HFFc6 (cell line): ENCODE data around the gene UBALD2. TPM values are rescaled to one million over a fixed set of nuclear protein-coding genes. Genes with fewer than 3 reads are reported as not detected.

Source experiments
- DNase-seq: peaks from one replicate; pipeline ENCODE4 v3.0.0-alpha.2; 2018
- H3K27ac Mint-ChIP-seq: 2 replicates; pipeline ENCODE4 v1.8.0; 2020; ENCODE audit warnings: mild to moderate bottlenecking, mixed read lengths
- H3K27me3 Mint-ChIP-seq: 2 replicates; pipeline ENCODE4 v1.8.0; 2021; ENCODE audit warnings: mild to moderate bottlenecking, moderate library complexity, mixed read lengths; ENCODE audit not compliant: insufficient read depth
- H3K36me3 Mint-ChIP-seq: 2 replicates; pipeline ENCODE4 v1.8.0; 2021; ENCODE audit warnings: low read depth, mixed read lengths
- H3K4me1 Mint-ChIP-seq: 2 replicates; pipeline ENCODE4 v1.8.0; 2020; ENCODE audit warnings: low read depth, mixed read lengths
- H3K4me3 Mint-ChIP-seq: 2 replicates; pipeline ENCODE4 v1.8.0; 2020; ENCODE audit warnings: mild to moderate bottlenecking, moderate library complexity, mixed read lengths
- H3K9me3 Mint-ChIP-seq: 2 replicates; pipeline ENCODE4 v1.8.0; 2020; ENCODE audit warnings: mild to moderate bottlenecking, mixed read lengths
- CTCF ChIP-seq: fragments of 200-600 bp; sonication (generic); IDR thresholded peaks from 2 replicates; pipeline ENCODE4 v1.5.0; 2021; ENCODE audit warnings: antibody characterized with exemption, mild to moderate bottlenecking
- total RNA-seq, 6 experiments: library from RNA; stranded (reverse); fragmentation: NEBNext Ultra II Directional; extraction: Animal tissue kit (Norgen Biotek cat#: 25700); gene quantifications; 2 replicates in 1 of 6; 3 replicates in 5 of 6; pipeline ENCODE4 v1.2.3, GENCODE V29; 2021

The UBALD2 gene
- total RNA-seq, 6 experiments from 2014 or later, result 24.5 to 35.7 (median 30.5) TPM

DNA sequence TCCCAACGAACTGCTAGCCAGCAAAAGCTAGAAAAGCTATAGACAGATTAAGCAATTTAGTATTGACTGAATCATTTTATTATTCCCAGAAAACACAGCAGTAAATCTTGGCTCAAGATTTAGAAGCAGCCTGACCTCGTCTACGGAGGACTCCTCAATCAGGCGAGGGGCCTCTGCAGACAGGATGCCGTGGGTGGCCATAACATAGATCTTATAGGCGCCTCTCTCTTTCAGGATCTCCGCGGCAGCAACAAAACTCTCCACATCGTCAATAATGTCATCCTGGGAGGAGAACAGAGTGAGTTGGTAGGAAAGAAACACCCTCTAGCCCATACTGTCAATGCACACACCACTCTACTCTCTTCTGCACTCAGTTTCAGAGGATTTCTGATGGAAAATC is 47.6 kb downstream of the UBALD2 start:
- Mint-ChIP-seq H3K36me3 (peaks cover 8% of the 10 kb centered on the region; the same call in 1 of the 2 replicates), H3K4me1 (peaks cover 6% of the 10 kb centered on the region; the same call in 1 of the 2 replicates), H3K4me3 (no peak overlapping the region), H3K27me3 (no peaks in the 10 kb centered on the region; the same call in 1 of the 2 replicates), H3K9me3 (no peaks in the 10 kb centered on the region), H3K27ac (no peak overlapping the region)
- no peak for TF ChIP-seq CTCF
- DNase-seq, result no peak

DNA sequence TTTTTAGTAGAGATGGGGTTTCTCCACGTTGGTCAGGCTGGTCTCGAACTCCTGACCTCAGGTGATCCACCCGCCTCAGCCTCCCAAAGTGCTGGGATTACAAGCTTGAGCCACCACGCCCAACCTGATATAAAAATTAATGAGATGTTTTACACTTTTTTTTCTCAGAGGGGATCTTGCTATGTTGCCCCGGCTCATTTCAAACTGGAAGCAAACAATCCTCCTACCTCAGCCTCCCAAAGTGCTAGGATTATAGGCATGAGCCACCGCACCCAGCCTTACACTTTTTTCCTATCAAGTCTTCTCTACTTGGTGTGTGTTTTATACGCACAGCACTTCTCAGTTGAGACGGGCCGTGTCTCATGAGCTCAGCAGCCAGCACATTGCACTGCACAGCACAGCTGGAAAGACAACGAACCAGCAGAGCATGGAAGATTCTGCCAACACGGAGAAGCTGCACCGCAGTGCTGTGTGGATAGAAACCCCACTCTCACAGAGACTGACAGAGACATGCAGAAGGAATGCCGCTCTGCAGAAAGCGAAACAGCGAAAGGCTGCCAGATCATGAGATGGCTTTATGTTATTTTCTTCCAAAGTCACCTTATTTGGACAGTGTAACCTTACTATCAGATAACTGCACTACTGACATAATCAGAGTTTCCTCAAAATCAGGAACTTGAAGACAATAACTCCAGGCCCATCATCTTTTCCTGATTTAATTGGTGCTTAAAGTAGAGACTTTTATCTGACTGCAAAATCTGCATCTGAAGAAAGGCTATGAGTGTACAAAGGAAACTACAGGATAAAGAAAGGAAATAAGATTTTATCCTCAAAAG is 49.5 kb downstream of the UBALD2 start:
- no peak overlapping the region for H3K27ac Mint-ChIP-seq

DNA sequence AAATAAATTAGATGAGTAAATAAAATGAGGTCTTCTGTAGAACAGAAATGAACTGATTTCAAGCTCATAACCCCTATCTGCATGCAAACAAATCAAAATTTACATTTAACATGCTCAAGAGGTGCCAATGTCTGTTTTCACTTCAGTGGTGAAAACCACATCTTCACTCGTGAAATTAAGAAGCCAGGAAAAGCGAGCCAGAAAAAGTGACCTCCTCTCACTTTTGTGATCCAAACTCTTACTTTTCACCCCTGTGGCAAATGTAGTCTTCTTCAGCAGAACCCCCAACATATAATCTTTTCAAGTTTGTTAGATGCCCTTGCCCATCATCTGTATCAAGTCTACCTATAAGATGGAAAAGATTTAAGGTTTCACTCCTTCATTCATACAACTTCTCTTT is 52.4 kb downstream of the UBALD2 start:
- no peaks in the 10 kb centered on the region for H3K9me3 Mint-ChIP-seq
- H3K36me3 Mint-ChIP-seq, result peaks cover 4% of the 10 kb centered on the region; the same call in 1 of the 2 replicates
- no peak for DNase-seq
- no peak overlapping the region for H3K4me3 Mint-ChIP-seq
- peaks cover 2% of the 10 kb centered on the region for H3K27me3 Mint-ChIP-seq
- no peak overlapping the region for H3K27ac Mint-ChIP-seq
- H3K4me1 Mint-ChIP-seq, result peaks cover 6% of the 10 kb centered on the region; the same call in 1 of the 2 replicates
- no peak for TF ChIP-seq CTCF

More for the DNA sequence above, 49.5 kb downstream of the UBALD2 start:
- Mint-ChIP-seq H3K36me3 (peaks cover 4% of the 10 kb centered on the region; the same call in 1 of the 2 replicates), H3K4me3 (no peak overlapping the region), H3K27me3 (no peaks in the 10 kb centered on the region; the same call in 1 of the 2 replicates), H3K4me1 (peaks cover 6% of the 10 kb centered on the region; the same call in 1 of the 2 replicates), H3K9me3 (no peaks in the 10 kb centered on the region)
- DNase-seq, result no peak
- TF ChIP-seq CTCF, result no peak

DNA sequence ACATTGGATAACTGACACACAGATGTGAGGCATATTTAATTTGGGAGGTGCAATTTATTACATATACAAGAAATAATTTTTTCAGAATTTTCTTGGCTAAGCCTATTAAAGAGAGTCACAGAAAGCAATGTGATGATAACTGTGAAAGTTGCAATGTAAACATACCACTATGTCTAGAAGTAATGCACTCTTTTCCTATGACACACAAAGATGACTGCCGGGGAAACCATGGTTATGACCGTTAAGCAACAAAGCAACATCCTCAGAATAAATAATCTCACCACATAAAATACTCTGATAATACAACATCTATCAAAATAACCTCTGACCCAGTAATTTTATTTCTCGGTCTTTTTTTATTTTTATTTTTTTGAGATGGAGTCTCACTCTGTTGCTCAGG is 53.4 kb downstream of the UBALD2 start:
- H3K4me1 Mint-ChIP-seq, result peaks cover 6% of the 10 kb centered on the region; the same call in 1 of the 2 replicates

More for the DNA sequence above, 53.4 kb downstream of the UBALD2 start:
- Mint-ChIP-seq H3K36me3 (peaks cover 9% of the 10 kb centered on the region; the same call in 1 of the 2 replicates), H3K27me3 (peaks cover 2% of the 10 kb centered on the region), H3K27ac (no peak overlapping the region; the same call in 1 of the 2 replicates), H3K9me3 (no peaks in the 10 kb centered on the region), H3K4me3 (no peak overlapping the region)
- DNase-seq, result peak; percentile 27
- TF ChIP-seq CTCF, result no peak

Other genes with a start within 250 kb of the UBALD2 start
- not detected for gene EVPL, start 238.0 kb upstream of the UBALD2 start, total RNA-seq
- gene SRP68, start 192.8 kb upstream of the UBALD2 start, total RNA-seq, result 100 to 1,000 TPM in 3 of 6 experiments, 10 to 100 TPM in 3; 95.3 to 104 (median 100.0) TPM
- gene GALR2, start 190.6 kb upstream of the UBALD2 start, total RNA-seq, result under 1 TPM in 5 of 6 experiments, not detected in 1; 0.14 to 0.33 (median 0.15) TPM
- under 1 TPM in 2 of 6 experiments, not detected in 4; 0.23 to 0.26 TPM for gene ZACN, start 186.2 kb upstream of the UBALD2 start, total RNA-seq
- 100 to 1,000 TPM; 134 to 157 (median 144) TPM for gene EXOC7, start 161.6 kb upstream of the UBALD2 start, total RNA-seq
- not detected for gene FOXJ1, start 124.1 kb upstream of the UBALD2 start, total RNA-seq
- gene RNF157, start 24.9 kb upstream of the UBALD2 start, total RNA-seq, result under 1 TPM in 3 of 6 experiments, not detected in 3; 0.11 to 0.19 (median 0.18) TPM
- gene QRICH2, start 42.9 kb downstream of the UBALD2 start, total RNA-seq, result 1 to 10 TPM; 1.2 to 2.3 (median 1.4) TPM
- gene PRPSAP1, start 88.6 kb downstream of the UBALD2 start, total RNA-seq, result 10 to 100 TPM; 32.6 to 37.4 (median 35.1) TPM
- gene SPHK1, start 119.3 kb downstream of the UBALD2 start, total RNA-seq, result 10 to 100 TPM; 53.9 to 68.1 (median 55.7) TPM
- 10 to 100 TPM; 24.3 to 26.0 (median 24.5) TPM for gene UBE2O, start 187.8 kb downstream of the UBALD2 start, total RNA-seq
- gene AANAT, start 202.3 kb downstream of the UBALD2 start, total RNA-seq, result under 1 TPM in 1 of 6 experiments, not detected in 5; 0.21 TPM
- 10 to 100 TPM in 2 of 6 experiments, 1 to 10 TPM in 4; 7.1 to 13.1 (median 9.4) TPM for gene RHBDF2, start 236.1 kb downstream of the UBALD2 start, total RNA-seq